Mammary epithelial cell (primary cell): ENCODE data around the gene ABCC3.

Experiments
- CTCF ChIP-seq, 2 donors: IDR thresholded peaks in 1 of 2; conservative IDR thresholded peaks in 1 of 2; 2 replicates each; pipeline ENCODE4 v1.5.1; 2011 to 2012; ENCODE audit warnings: inconsistent platforms in 2 of 2, low read length in 2 of 2, mild to moderate bottlenecking in 2 of 2, control low read depth in 1 of 2, low read depth in 1 of 2; ENCODE audit not compliant: insufficient read depth in 1 of 2; ENCODE audit errors: extremely low read depth in 1 of 2
- EZH2 ChIP-seq: IDR thresholded peaks from 2 replicates; pipeline ENCODE4 v1.6.1; 2012; ENCODE audit warnings: low read length, inconsistent platforms, borderline replicate concordance

DNA sequence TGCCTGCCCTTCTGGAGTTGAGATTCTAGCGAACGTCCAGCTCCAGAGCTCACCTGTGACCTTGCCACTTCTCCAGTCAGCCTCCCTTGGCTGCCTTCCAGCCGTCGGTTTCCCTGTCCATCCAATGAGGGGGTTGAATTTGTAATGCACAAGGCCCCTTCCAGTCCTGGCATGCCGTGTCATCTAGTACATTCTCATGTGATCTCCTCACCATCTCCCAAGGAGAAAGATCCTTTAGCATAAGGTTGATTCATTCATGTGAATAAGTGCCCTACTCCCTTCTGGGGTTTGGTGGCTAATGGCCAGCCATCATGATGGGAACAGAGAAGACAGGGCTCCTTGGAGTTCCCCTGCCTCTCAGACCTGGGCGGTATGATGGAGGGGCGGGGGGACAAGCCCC, 18.9 kb upstream of the ABCC3 start:
- TF ChIP-seq CTCF (conservative IDR thresholded peaks at IDR 0.05 in 1 of 2, IDR thresholded peaks at IDR 0.05 in 1 of 2; ENCODE audit: extremely low read depth in 1 of 2, insufficient read depth in 1 of 2, low read depth in 1 of 2, low read length in 2 of 2): no peak
- TF ChIP-seq EZH2: no peak
